Fibroblast of pulmonary artery (primary cell): ENCODE results near the gene KLF8.

ENCODE experiments used
- DNase-seq: peaks from one replicate; pipeline ENCODE4 v3.0.0-alpha.2; 2010; ENCODE audit warnings: low read depth
- H3K4me3 ChIP-seq: replicated peaks from 2 replicates; pipeline ENCODE4 v1.5.1; 2011; ENCODE audit warnings: low read depth, mild to moderate bottlenecking, control low read depth, low read length, moderate library complexity
- TF ChIP-seq, protein P1 (sequence below): IDR thresholded peaks from 2 replicates; pipeline ENCODE4 v1.5.1; 2011; ENCODE audit warnings: mild to moderate bottlenecking, control low read depth, low read length, inconsistent platforms; ENCODE audit errors: missing control alignments

The KLF8 gene

DNA sequence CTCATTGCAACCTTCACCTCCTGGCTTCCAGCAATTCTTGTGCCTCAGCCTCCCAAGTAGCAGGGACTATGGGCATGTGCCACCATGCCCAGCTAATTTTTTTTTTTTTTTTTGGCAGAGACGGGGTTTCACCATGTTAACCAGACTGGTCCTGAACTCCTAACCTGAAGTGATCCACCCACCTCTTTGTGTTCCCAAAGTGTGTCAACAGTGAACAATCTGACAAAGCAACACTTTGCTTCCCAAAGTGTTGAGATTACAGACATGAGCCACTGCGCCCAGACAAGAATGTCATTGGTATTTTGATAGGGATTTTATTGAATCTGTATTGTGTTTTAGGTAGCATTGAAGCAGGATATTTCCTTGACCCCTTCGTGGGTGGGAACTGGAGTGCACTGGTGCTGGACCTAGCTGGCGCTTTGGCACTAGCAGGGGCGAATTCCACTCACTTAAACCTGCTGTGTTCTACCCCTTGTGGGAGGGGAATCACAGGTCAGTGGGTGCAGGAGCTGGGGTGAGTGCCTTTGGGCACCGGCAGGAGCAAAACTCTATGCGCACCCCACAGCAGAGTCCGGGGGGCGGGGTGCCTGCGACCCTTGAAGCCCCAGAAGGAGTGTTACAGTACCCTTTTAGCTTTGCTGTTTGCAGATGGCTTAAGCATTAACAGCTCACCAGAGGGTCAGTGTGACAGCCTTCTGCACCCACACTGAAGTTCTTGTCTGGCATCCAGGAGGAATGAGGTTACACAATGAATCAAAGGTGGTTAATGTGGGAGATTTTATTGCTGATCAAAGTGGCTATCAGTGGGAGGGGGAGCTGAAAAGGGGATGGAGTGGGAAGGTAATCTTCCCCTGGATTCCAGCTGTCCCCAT, 21.9 kb downstream of the KLF8 start:
- TF ChIP-seq, protein P1, sequence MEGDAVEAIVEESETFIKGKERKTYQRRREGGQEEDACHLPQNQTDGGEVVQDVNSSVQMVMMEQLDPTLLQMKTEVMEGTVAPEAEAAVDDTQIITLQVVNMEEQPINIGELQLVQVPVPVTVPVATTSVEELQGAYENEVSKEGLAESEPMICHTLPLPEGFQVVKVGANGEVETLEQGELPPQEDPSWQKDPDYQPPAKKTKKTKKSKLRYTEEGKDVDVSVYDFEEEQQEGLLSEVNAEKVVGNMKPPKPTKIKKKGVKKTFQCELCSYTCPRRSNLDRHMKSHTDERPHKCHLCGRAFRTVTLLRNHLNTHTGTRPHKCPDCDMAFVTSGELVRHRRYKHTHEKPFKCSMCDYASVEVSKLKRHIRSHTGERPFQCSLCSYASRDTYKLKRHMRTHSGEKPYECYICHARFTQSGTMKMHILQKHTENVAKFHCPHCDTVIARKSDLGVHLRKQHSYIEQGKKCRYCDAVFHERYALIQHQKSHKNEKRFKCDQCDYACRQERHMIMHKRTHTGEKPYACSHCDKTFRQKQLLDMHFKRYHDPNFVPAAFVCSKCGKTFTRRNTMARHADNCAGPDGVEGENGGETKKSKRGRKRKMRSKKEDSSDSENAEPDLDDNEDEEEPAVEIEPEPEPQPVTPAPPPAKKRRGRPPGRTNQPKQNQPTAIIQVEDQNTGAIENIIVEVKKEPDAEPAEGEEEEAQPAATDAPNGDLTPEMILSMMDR, result no peak
- no peak for DNase-seq
- no peak overlapping the region for H3K4me3 ChIP-seq

DNA sequence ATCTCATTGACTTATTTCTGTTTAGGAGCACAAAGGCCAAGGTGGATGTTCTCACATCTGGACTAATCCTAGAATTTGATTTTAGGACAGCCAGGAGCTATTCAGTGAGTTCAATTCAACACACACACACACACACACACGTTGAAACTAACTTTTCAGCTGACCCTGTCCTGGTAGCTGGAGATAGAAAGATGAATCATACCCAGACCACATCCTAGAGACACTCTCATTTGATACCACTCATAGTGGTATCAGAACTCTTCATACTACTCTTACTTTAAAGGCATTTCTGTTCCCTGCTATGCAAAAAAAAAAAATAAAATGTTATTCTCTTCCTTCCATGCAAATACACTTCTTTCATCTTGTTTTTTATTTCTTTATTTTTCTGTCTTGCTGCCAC, 36.7 kb downstream of the KLF8 start:
- DNase-seq, result no peak
- TF ChIP-seq, protein P1, result no peak
- H3K4me3 ChIP-seq, result no peak overlapping the region

DNA sequence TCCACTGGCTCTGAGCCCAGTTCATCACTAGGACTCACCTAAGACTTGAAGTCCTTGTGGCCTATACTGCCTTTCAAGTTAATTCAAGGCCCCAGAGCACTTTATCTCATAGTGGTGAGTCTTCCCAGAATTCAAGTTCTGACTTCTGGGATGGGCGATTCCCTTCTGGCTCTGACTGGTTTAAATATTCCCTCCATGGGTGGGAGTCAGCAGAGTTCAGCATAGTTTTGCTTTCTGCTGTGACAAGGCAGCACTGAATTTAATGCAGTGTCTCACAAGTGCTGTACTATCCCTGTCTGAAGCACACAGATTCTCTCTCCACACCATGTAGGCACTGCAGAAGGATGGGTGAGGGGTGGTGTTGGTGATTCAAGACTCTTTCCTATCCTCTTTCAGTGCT, 46.5 kb downstream of the KLF8 start:
- TF ChIP-seq, protein P1, result no peak
- DNase-seq, result no peak

DNA sequence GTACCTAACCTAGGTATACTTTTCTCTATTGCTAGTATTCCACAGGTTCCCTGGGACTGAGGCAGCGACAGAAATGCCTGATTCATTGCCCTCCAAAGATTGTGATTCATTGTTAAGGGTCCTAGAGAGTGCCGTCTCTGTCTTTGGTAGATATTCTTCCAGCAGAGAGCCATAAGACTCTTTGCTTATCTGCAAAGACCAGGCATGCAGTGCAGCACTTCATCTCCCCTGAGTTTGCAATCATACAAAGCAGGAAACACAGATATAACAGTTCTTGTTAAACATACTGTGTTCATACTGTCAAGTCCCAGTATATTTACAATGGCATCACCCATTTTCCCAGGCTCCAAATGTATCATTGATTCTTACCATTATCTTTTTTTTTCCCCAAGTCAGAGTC, 47.7 kb downstream of the KLF8 start:
- no peak overlapping the region for H3K4me3 ChIP-seq
- TF ChIP-seq, protein P1, result no peak
- DNase-seq, result no peak

More for the DNA sequence above, 46.5 kb downstream of the KLF8 start:
- H3K4me3 ChIP-seq, result no peak overlapping the region

DNA sequence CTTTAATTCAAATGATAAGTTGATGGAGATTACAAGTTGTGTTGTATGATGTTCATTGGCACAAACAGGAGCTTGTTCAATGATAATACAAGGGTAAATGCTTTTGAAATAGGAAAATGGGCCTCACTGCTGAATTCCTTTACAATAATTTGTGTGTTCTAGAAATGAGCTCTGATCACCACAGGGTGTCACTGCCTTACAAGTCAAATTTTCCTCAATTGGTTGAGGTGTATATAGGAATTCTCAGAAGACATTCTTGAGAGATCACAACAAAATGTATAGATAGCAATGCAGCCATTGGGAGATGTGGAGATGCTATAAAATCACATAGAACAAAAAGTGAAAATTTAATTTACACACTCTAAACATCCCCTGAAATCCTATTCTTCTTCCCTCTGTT, 49.6 kb downstream of the KLF8 start:
- TF ChIP-seq, protein P1, result peak; percentile 16
- peak; percentile 40 for DNase-seq
- H3K4me3 ChIP-seq, result no peak overlapping the region

DNA sequence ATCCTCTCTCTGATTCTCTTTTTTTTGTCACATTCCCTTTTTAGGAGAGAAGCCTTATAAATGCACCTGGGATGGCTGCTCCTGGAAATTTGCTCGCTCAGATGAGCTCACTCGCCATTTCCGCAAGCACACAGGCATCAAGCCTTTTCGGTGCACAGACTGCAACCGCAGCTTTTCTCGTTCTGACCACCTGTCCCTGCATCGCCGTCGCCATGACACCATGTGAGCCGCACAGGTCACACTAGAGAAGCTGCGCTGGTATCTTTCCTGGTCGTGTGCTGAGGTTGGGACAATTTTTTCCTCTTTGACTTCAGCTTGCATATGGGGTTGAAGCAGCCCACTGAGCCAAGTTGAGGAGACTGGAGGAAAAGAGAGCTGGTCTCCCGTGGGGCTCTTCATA, 52.1 kb downstream of the KLF8 start:
- DNase-seq, result no peak
- TF ChIP-seq, protein P1, result no peak

DNA sequence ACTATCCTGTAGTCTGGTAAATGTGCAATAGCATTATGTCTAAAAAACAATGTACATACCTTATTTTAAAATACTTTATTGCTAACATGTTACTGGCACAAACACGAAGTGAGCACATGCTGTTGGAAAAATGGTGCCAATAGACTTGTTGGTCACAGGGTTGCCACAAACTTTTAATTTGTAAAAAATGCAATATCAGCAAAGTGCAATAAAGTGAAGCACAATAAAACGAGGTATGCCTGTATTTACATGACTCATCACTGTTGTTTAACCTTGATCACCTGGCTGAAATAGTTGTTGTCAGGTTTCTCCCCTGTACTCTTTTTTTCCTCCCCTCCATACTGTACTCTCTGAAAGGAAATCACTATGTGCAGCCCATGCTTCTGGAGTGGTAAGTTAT, 56.5 kb downstream of the KLF8 start:
- TF ChIP-seq, protein P1, result no peak
- no peak for DNase-seq
- H3K4me3 ChIP-seq, result no peak overlapping the region

More for the DNA sequence above, 52.1 kb downstream of the KLF8 start:
- H3K4me3 ChIP-seq, result no peak overlapping the region
